NCI-H748 treated with DMSO at 0.1 percent for 48 hours (cell line): ENCODE results near the gene ZBTB7C.

Experiments
- DNase-seq: peaks from one replicate; lab custom pipeline; 2025; lab: John Stamatoyannopoulos, UW

The ZBTB7C gene

DNA sequence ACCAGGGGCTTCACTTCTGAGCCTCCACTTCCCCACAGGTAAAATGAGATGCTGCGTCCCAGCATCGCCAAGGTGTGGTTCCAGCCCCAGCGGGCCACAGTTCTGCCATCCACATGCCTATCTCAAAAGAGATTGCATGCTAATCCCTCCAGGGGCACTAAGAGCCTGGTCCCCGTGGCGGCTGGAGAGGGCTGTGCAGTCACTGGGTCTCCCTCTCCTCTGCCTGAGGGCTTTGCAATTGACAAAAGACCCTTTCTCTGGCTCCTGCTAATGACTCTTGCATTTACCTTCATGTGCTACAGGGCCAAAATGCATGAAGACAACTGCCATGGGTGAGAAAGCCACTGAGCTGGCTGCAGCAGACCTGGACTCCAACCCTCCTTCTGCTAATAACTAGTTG is 18.5 kb downstream of the ZBTB7C start:
- DNase-seq, result no peak

DNA sequence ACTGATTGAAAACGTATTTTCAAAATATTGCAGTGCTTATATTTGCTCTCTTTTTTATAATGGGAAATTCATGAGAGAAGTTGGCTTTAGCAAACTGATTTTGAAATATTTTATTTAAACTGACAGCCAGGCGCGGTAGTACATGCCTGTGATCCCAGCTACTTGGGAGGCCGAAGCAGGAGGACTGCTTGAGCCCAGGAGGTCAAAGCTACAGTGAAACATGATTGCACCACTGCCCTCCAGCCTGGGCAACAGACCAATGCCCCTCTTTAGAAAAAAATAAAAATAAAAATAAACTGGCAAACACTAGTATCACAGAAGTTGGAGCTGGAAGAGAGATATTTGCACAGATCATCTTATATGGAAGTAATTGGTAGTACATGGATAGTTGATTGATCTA is 20.7 kb downstream of the ZBTB7C start:
- no peak for DNase-seq

GRCh38 chr18:48387300-48387699 is 21.9 kb downstream of the ZBTB7C start:
- DNase-seq, result no peak

GRCh38 chr18:48385596-48385995 is 23.6 kb downstream of the ZBTB7C start:
- DNase-seq, result no peak

- no peak for DNase-seq
These were observed 32.2 kb downstream of the ZBTB7C start for GRCh38 chr18:48376934-48377333.

GRCh38 chr18:48376406-48376805 is 32.8 kb downstream of the ZBTB7C start:
- no peak for DNase-seq

DNA sequence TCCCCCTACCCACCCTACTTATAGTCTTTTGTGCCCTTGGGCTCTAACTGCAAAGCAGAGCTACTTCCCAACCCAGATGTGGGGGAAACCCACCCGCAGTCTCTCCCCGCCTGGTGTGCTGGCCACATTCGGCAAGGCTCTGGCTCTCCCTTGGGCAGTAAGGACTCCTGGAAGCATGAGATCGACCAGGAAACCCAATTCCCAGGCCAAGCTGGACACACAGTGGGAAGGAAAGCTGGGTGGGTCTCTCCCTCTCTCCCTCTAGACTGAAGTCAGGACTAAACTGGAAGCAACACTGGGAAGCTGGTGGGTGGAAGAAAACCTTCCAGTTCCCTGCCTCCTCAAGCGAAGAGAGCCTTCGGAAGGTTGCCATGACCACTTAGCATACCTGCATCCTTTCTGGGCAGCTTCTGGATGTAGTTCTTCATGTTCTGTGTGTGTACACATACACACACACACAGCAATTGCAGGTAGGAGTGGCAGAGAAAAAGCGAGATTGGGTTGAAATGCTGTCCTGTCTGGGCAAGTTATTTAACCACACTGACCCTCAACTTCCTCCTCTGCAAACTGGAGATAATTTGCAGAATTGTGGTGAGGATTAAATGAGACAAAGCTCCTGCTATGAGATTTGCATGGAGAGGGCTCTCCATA is 33.9 kb downstream of the ZBTB7C start:
- no peak for DNase-seq

GRCh38 chr18:48374423-48375149 is 34.6 kb downstream of the ZBTB7C start:
- DNase-seq, result no peak

DNA sequence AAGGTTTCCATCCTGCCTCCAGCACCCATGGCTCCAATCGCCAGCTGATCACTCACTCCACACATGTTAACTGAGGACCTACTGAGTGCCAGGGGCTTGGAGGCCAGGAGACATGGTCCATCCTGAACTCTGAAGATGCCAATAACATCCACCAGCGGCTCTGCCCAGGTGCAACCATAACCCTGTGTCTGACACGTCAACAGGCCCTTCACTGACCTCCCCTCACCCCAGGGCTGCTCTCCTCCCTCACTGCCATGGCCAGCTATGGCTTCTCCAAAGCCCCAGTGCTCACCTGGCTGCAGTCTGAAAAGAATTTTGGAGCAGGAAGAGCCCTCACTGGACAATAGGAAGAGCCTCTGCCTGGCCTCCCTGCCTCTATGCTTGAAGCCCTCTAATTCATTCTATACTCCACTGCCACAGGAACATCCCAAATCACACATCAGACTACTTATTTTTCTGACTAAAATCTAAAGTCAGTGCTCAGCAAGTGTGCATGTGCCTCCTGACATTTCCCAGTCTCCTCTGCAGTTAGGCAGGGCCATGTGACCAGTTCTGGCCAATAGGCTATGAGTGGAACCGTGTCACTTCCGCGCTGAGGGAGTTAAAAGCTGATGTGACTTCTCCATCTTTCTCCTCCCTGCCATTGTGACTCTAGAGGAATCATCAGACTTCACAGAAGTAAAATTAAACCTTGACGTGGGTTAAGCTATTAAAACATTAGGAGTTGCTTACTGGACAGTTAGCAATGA is 37.2 kb downstream of the ZBTB7C start:
- DNase-seq, result no peak

DNA sequence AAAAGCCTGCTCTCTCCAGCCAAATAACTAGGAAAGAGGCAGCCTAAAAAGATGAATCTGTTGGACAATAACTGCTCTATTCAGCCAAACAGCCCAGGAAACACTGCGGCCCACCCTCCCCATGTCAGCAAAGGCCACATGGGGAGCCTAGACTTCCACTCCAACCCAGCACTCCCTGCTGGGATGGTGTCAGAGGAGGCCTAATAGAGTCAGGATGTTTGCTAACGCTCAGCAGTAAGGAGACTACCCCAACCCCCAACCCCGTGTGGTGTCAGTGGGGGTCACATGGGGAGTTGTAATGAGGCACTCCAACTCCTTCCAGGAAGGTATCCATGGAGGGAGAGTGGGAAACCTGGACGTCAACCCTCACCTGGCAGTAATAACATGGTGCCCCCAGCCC is 41.6 kb downstream of the ZBTB7C start:
- no peak for DNase-seq

- no peak for DNase-seq
These were observed 43.2 kb downstream of the ZBTB7C start for GRCh38 chr18:48365965-48366364.

- no peak for DNase-seq
These were observed 45.0 kb downstream of the ZBTB7C start for GRCh38 chr18:48364146-48364545.

DNA sequence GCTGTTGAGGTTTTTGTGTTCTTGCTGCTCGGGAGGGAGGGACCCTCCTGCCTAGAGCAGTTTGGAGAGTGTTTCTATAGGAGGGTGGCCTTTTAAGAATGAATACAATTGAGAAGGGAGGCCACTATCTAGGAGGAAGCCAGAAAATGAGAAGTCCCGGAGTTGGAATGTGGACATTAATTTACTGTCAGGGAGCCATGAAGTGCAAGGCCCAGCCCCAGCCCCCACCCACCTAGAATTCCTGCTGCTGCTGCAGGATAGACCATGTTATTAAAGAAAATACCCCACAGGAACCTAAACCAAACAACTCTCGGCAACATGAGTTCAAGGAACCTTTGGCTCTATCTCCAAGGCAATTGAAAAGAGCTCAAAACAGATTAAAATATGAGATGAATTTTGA is 46.0 kb downstream of the ZBTB7C start:
- DNase-seq, result no peak

- no peak for DNase-seq
These were observed 47.4 kb downstream of the ZBTB7C start for GRCh38 chr18:48361801-48362200.

- DNase-seq, result no peak
These were observed 48.7 kb downstream of the ZBTB7C start for GRCh38 chr18:48360376-48361021.

DNA sequence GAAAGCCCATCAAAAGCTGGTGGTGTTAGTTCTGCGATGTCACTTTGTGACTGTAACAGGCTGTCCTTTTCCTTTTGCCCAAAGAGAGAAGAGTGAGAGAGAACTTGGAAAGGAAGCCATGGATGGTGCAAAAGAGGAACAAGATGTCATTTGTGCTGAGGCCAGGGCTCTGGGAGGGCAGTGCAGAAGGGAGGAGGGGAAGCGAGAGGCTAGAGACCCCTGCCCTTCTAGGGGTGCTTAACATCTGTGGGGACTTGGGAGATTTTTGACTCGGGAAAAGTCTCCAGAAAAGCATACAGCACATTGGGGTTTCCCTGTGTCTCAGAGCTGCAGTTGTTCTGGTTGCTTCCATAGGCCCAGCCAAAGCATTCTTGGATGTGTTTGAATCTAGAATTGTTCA is 49.6 kb downstream of the ZBTB7C start:
- DNase-seq, result no peak

- DNase-seq, result no peak
These were observed 50.3 kb downstream of the ZBTB7C start for GRCh38 chr18:48358868-48359267.

GRCh38 chr18:48356909-48357631 is 52.1 kb downstream of the ZBTB7C start:
- no peak for DNase-seq

- DNase-seq, result no peak
These were observed 52.9 kb downstream of the ZBTB7C start for GRCh38 chr18:48356151-48356745.

- DNase-seq, result no peak
These were observed 53.7 kb downstream of the ZBTB7C start for GRCh38 chr18:48355276-48356115.
